ENCODE results near the gene TRIM50. TPM values are rescaled to one million over a fixed set of nuclear protein-coding genes. Genes with fewer than 3 reads are reported as not detected.
A peak's percentile ranks its signal among the peaks of the same experiment; 100 is the strongest.

Gene TRIM50
- total and polyA plus RNA-seq, 11 donors = 0.08 to 0.72 (median 0.31) TPM; not detected in 6

DNA sequence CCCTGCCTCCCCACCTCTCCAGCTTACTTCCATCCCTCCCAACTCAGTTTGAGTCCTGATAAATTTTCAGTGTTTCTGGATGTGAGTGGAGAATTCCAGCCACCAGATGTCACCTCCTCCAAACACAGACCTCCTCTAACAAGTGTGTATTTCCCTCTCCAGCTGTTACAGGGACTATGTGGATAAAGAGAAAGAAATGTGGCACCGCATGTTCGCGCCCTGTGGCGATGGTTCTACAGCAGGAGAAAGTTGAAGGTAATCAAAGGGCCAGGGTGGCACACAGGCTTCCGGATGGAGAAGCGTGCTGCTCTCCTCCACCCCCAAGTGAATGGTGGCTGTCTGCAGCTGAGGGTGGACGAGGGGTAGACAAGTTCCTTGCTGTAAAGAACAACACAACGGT, 14.8 kb upstream of the TRIM50 start:
- 29 to 41% (median 38%) methylated on average over 8 of the region's 8 CpGs for WGBS, 4 donors
- Histone ChIP-seq H3K36me3 (no peaks in the 10 kb centered on the region), H3K27me3 (peaks cover 0 to 13% (median 0%) of the 10 kb centered on the region in 9 donors), H3K9me3 (no peaks in the 10 kb centered on the region), H3K27ac (no peak overlapping the region), H3K4me1 (no peaks in the 10 kb centered on the region), H3K4me3 (peak overlapping the region in 5 of 12 donors; percentile 3 to 45 (median 24))
- DNase-seq (no peak), ATAC-seq (peak; percentile 45 to 84 (median 76))
- intact Hi-C loops (cut with DNase I) = loop anchor here in 8 of 10 donors (1.0 to 10.0 kb wide), 5 partner anchors 102 to 392 kb away; partner anchors contain the start of gene ABHD11 (in 1 of the 8)
- TF ChIP-seq, protein P1, sequence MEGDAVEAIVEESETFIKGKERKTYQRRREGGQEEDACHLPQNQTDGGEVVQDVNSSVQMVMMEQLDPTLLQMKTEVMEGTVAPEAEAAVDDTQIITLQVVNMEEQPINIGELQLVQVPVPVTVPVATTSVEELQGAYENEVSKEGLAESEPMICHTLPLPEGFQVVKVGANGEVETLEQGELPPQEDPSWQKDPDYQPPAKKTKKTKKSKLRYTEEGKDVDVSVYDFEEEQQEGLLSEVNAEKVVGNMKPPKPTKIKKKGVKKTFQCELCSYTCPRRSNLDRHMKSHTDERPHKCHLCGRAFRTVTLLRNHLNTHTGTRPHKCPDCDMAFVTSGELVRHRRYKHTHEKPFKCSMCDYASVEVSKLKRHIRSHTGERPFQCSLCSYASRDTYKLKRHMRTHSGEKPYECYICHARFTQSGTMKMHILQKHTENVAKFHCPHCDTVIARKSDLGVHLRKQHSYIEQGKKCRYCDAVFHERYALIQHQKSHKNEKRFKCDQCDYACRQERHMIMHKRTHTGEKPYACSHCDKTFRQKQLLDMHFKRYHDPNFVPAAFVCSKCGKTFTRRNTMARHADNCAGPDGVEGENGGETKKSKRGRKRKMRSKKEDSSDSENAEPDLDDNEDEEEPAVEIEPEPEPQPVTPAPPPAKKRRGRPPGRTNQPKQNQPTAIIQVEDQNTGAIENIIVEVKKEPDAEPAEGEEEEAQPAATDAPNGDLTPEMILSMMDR (IDR thresholded peaks at IDR 0.05) = peak in 11 of 12 donors; percentile 13 to 67 (median 44)
- no peak for TF ChIP-seq POLR2A (IDR thresholded peaks at IDR 0.05)

DNA sequence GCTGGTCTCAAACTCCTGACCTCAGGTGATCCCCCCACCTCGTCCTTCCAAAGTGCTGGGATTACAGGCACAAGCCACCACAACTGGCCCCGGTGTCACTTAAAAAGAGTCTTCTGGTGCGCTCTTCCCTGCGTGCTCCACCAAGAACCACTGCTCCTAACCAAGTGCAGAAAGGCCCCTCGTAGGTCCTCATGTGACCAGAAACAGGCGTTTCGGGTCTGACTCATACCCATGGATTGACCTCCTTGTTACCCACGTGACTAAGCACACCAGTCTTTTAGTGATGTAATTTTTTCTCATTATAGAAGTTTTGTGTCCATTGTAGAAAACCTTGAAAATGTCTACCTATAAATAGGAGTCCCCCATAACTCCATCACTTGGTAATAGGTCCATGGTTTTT, 14.0 kb upstream of the TRIM50 start:
- DNase-seq (no peak), ATAC-seq (peak in 1 of 4 donors; percentile 58)
- Histone ChIP-seq H3K4me3 (no peak overlapping the region), H3K9me3 (no peaks in the 10 kb centered on the region), H3K36me3 (no peaks in the 10 kb centered on the region), H3K27ac (no peak overlapping the region), H3K4me1 (no peaks in the 10 kb centered on the region), H3K27me3 (peaks cover 0 to 13% (median 0%) of the 10 kb centered on the region in 9 donors)
- no peak for TF ChIP-seq POLR2A (IDR thresholded peaks at IDR 0.05)
- TF ChIP-seq, protein P1 (IDR thresholded peaks at IDR 0.05) = no peak
- intact Hi-C loops (cut with DNase I) = loop anchor here in 8 of 10 donors (1.0 to 10.0 kb wide), 5 partner anchors 103 to 393 kb away; partner anchors contain the start of gene ABHD11 (in 1 of the 8)
- WGBS, 4 donors = 65 to 66% (median 65%) methylated on average over 8 of the region's 8 CpGs

DNA sequence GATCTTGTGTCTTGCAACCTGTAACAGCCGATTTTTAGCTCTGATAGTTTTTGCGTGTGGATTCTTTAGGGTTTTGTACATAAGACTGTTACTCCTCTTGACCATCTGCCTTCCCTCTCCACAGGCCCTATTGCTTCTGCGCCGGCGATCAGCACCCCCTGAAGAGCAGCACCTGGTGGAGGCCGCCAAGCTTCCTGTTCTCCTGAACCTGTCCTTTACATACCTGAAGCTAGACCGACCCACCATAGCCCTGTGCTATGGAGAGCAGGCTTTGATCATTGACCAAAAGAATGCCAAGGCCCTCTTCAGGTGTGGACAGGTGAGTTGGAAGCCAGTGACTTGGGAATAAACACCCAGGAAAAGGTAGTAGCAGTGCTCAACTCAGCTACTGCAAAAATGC, 12.6 kb upstream of the TRIM50 start:
- no peak for DNase-seq
- intact Hi-C loops (cut with DNase I) = loop anchor here in 6 of 10 donors (5.0 to 10.0 kb wide), 3 partner anchors 104 to 394 kb away; partner anchors contain the start of gene ABHD11 (in 1 of the 6)
- Histone ChIP-seq H3K4me3 (no peak overlapping the region), H3K9me3 (no peaks in the 10 kb centered on the region), H3K36me3 (no peaks in the 10 kb centered on the region), H3K27me3 (peaks cover 0 to 13% (median 0%) of the 10 kb centered on the region in 9 donors), H3K27ac (no peak overlapping the region), H3K4me1 (no peaks in the 10 kb centered on the region)
- no peak for ATAC-seq
- no peak for TF ChIP-seq POLR2A (IDR thresholded peaks at IDR 0.05)
- TF ChIP-seq, protein P1 (IDR thresholded peaks at IDR 0.05) = no peak
- WGBS, 4 donors = 67 to 71% (median 71%) methylated on average over 7 of the region's 7 CpGs

- peaks cover 0 to 13% (median 0%) of the 10 kb centered on the region in 9 donors for H3K27me3 ChIP-seq
- TF ChIP-seq, protein P1 (IDR thresholded peaks at IDR 0.05) = no peak
- TF ChIP-seq POLR2A (IDR thresholded peaks at IDR 0.05) = no peak
- 65 to 72% (median 67%) methylated on average over 10 of the region's 10 CpGs for WGBS, 4 donors
- intact Hi-C loops (cut with DNase I) = no loop called here
- no peak overlapping the region for H3K27ac ChIP-seq
- no peaks in the 10 kb centered on the region for H3K9me3 ChIP-seq
- no peak for DNase-seq
- H3K4me1 ChIP-seq = no peaks in the 10 kb centered on the region
- ATAC-seq = no peak
- H3K4me3 ChIP-seq = no peak overlapping the region
- H3K36me3 ChIP-seq = no peaks in the 10 kb centered on the region
These were observed 10.4 kb upstream of the TRIM50 start for GRCh38 chr7:73338321-73338720.

Data from heart left ventricle (tissue), 16 donors.